ENCODE data around the gene TSHZ2.
"Not testable (repeated sequence)": the region's sequence is repeated elsewhere in the genome, so short reads cannot be mapped to it uniquely, and the experiment has no call there.

The TSHZ2 gene

DNA sequence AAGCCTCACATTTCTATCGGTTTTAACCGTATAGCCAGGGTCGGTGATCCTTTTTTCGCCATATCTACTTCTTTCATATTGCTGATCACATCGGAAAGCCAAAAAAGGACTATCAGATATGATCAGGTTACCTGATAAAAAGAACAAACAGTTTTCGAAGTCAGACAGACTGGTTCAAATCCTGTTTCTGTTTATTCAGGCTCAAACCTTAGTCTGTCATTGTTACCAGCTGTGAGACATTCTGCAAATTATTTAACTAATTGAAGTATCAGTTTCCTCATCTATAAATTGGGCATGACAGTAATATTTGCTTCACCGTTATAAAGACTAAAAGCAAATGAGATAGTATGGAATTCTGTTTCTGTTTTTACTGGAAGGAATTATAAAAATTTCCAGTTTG is 111.3 kb downstream of the TSHZ2 start:
- no peak for DNase-seq (ENCODE audit: low read depth)

- DNase-seq (ENCODE audit: low read depth), result no peak
Observed at GRCh38 chr20:53084408-53084997, 112.3 kb downstream of the TSHZ2 start.

- DNase-seq (ENCODE audit: low read depth), result no peak
Observed at GRCh38 chr20:53085720-53086119, 113.6 kb downstream of the TSHZ2 start.

DNA sequence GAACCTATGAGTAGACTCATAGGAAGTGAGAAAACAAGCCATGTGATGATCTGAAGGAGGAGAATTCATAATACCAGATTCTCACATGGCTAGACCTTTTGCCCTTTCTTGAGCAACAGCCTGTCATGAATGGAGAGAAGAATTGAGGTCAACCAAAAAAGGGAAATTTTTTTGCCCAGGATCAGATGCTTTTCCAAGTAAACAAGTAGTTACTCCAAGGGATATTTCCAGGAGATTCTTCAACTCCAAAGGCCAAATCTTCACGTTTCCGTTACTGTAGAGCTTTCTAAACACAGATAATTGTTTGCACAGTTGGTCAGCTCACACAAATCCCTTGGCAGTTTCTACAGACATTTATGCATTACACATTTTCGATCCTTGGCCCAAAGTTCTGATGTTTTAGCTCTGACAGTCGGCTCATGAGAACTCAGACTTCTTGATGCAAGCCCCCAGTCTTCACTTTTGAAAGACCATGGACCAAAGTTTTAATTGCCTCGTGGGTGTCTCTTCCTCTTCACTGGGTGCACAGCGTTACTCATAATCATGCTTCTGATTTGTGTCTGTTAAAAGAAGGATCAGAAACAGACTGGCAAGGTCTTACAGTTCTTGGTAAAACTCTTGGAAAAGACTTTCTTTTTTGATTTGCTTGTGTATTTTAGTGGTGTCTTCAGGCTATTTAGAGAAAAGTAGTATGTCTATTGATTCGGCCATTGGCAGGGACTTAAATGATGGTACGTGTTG is 115.0 kb downstream of the TSHZ2 start:
- no peak for DNase-seq (ENCODE audit: low read depth)

GRCh38 chr20:53088786-53089185 is 116.6 kb downstream of the TSHZ2 start:
- DNase-seq (ENCODE audit: low read depth), result no peak

- DNase-seq (ENCODE audit: low read depth), result not testable (repeated sequence)
Observed at GRCh38 chr20:53089851-53090250, 117.7 kb downstream of the TSHZ2 start.

GRCh38 chr20:53091789-53092188 is 119.6 kb downstream of the TSHZ2 start:
- no peak for DNase-seq (ENCODE audit: low read depth)

DNA sequence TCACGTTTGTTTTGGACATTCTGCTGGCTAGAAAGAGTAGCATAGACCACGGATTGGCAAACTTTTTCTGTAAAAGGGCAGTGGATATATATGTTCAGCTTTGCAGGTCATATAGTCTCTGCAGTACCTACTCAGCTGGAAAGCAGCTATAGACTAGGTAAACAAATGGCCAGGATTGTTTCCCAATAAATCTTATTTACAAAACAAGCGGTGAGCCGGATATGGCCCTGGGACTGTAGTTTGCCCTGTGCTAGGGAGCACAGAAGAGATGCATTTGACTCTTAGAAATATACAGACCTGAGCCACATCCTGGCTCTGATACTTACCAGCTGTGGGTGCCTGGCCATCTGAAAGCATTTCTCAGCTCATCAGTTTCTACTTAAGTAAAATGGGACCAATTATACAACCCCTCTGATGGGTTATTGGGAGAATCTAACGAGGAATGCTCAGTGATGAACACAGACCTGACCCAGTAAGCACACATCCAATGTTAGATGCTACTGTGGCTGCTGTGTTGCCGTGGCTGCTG is 120.7 kb downstream of the TSHZ2 start:
- no peak for DNase-seq (ENCODE audit: low read depth)

DNA sequence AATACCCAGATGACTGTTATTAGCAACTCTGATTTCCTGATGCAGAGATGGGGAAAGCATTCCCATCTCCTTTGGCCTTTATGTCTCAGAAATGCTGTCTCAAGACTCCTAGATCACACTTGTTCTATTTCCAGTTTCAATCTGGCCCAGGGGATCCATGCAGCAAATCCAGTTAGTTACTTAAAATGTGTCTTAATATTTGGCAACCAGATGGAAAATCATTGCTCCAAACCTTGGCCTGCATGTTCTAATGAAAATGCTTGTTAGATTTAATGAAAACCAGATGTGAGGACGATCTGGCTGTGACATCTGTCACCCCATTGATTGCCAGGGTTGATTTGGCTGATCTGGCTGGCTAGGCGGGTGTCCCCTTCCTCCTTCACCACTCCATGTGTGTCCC is 125.2 kb downstream of the TSHZ2 start:
- DNase-seq (ENCODE audit: low read depth), result no peak

GRCh38 chr20:53097791-53098190 is 125.6 kb downstream of the TSHZ2 start:
- DNase-seq (ENCODE audit: low read depth), result no peak

DNA sequence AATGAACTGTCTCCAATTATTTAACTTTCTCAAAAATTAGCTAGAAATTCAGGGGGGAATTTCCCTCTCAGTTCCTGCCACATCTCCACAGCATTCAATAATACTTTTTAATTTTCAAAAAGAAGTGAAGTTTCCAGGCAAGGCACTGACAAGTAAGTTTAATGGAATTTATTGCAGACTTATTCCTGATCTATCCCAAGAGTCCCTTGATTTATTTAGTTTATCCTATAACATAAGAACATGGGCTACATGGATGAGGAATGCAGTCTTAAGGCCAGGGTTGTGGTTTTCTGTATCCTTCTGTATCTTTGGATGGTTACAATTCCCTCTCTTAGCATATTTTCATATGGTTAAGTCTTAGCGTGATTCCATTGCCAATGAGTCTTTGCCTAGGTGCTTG is 126.5 kb downstream of the TSHZ2 start:
- DNase-seq (ENCODE audit: low read depth), result no peak

- no peak for DNase-seq (ENCODE audit: low read depth)
Observed at GRCh38 chr20:53099856-53100255, 127.7 kb downstream of the TSHZ2 start.

GRCh38 chr20:53100476-53100911 is 128.3 kb downstream of the TSHZ2 start:
- no peak for DNase-seq (ENCODE audit: low read depth)

DNA sequence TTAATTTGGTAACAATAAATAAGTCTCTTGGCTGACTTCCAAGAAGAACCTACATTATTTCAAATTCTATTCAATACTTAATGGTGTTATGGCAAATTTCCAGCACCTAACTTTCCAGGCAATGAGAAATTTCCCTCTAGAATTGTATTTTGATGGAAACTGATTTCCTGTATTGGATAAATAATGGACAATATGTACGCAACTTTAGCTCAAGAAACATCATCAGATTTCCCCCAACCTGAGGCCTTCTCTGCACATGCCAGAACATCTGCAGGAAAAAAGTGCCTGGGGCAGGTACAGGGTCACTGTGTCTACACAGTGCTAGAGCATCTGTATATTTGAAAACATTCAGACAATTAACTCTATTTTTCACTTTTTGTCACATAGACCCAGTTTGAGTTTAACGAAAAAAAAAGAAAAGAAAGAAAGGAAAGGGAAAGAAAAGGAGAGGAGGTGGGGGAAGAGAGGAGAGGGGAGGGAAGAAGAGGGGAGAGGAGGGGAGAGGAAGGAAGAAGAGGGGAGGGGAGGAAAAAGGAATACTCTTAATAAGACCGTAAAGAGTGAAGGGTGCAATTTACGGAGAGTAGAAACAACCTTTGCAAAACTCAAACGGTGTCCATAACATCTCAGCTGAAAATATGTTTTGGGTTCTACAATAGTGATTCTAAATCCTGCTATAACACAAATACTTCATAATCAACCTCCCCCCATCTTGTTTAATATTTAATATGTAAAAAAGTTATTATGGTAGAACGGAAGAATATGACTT is 130.0 kb downstream of the TSHZ2 start:
- no peak for DNase-seq (ENCODE audit: low read depth)

DNA sequence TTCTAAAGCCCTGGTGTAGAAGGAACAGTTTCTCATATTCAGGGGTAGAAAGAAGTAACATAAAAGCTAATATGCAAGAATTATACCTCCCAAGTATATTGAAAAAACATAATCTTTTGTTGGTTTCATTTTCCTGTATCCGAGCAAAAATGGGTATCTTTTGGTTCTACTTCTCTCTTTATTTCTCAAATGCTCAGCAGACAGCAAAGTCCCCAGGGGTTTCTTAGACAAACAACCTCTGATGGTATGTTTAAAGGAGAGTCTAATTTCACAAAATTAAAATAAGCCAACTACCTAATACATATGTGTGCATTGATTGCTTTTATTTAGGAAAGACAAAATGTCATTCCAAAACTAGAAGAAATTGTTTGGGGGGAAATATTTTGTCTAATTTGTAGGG is 131.0 kb downstream of the TSHZ2 start:
- DNase-seq (ENCODE audit: low read depth), result no peak

GRCh38 chr20:53104884-53105283 is 132.7 kb downstream of the TSHZ2 start:
- DNase-seq (ENCODE audit: low read depth), result no peak

- DNase-seq (ENCODE audit: low read depth), result no peak
Observed at GRCh38 chr20:53116733-53117132, 144.6 kb downstream of the TSHZ2 start.

GRCh38 chr20:53122853-53123252 is 150.7 kb downstream of the TSHZ2 start:
- no peak for DNase-seq (ENCODE audit: low read depth)

DNA sequence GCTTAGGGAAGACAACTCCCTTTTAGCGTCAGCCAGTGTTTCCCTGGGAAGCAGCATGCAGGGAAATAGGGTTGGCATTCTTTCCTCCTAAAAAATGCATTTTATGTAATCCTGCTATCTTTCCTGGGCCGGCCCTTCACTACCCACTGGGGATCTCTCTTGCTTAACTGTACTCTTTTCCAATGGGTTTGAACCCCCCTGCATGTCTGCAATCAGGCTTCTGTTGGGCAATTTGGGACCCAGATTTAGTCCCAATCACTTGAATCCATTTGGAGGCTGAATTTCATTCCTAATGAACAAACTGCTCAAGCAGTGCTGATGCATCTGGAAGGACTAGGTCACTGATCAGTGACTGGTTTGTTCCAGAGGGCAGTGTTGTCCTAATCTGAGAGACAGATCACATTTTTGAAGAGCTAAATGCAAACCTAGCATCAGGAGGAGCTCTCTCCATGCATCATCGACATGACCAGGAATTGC is 152.0 kb downstream of the TSHZ2 start:
- DNase-seq (ENCODE audit: low read depth), result no peak

DNA sequence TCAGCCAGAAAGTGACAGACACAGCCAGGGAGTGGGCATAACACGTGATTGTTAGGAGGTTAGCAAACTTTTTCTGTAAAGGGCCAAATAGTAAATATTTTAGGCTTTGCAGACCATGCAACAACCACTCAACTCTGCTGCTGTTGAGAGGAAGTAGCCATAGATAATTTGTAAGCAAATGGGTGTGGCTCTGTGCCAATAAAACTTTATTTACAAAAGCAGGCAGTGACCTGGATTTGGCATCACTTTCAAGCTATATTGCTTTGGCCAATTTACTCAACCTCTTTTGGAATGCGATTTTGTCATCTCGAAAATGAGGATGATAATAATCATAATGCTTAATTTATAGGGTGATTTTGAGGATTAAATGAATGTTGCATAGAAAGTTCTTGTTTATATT is 152.6 kb downstream of the TSHZ2 start:
- no peak for DNase-seq (ENCODE audit: low read depth)

DNA sequence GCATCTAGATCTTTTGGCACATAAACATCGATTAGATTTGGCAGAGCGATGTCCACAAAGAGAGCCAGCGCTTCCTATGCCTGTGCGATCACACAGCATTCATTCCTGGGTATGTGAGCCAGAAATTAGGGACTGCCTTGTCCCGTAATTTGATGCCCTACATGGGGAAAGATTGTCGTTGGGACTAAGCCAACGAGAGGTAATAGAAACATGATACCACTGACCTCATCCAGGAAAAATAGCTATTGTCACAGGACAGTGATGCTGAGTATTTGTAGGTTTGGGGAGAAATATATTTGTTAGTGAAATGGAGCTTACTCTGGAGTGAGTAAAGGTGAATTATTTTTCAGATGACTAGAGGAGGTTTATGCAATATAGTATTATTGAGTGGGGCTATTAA is 154.0 kb downstream of the TSHZ2 start:
- no peak for DNase-seq (ENCODE audit: low read depth)

DNA sequence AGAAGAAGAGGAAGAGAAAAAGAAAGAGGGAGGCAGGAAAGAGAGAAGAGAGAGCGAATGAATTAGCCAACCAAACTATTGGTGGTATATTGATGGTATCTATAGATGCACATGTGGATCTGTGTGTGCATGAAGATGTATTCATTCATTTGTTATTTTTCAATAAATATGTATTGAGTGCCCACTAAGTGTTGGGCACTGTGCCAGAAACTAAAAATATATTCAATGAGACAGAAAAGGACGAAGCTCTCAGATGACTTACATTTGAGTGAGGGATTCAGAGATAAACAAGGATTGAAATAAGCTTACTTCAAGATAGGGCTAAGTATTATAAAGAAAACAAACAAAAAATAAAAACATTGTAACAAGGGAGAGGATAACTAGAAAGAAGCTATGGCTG is 154.9 kb downstream of the TSHZ2 start:
- DNase-seq (ENCODE audit: low read depth), result no peak

DNA sequence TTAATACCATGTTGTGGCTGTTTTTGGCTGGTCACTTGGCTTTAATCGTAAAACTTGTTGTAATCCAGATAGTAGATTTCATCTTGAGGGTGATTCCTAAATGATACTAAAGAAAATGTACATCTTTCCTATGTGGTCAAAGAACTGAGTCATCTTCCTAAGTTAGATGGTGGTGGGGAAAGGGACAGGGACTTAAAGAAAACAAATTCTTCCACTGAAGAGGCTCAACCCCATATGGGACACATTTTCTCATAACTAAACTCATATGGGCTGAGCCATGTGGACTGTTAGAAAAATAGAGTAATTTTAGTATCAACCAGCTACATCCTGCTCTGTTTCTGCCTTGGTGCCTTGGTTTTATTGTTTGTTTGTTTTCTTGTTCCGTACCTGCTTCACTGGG is 155.8 kb downstream of the TSHZ2 start:
- DNase-seq (ENCODE audit: low read depth), result no peak

Measured in iris pigment epithelial cell (primary cell).